HG02763 (cell line): ENCODE data around the gene CFAP97D2.
"Not testable (repeated sequence)": the region's sequence is repeated elsewhere in the genome, so short reads cannot be mapped to it uniquely, and the experiment has no call there.

ENCODE experiments used
- ATAC-seq: cut with Tn5 transposase; IDR thresholded peaks from one replicate; pipeline ENCODE4 v1.9.1; 2021; ENCODE audit warnings: mild to moderate bottlenecking, moderate library complexity; ENCODE audit not compliant: unreplicated experiment

CFAP97D2 gene

DNA sequence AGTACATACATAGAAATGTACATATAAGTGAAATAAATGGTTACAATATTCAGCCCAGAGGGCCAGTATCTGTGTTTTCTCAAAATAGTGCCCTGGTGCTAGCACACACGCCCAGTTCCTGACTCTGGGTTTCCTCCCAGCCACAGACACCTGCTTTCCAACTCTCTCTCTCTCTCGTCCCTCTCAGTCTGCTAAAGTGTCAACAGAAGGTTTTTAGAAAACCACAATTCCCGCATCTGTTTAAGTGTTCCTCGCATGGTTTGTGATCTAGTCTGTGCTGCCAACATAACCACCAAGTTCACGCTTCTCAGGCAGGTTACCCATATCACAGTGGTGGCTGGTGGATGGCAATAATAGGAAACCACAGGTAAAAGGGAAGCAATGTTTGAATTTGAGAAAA, 84.5 kb downstream of the CFAP97D2 start:
- ATAC-seq: no peak

DNA sequence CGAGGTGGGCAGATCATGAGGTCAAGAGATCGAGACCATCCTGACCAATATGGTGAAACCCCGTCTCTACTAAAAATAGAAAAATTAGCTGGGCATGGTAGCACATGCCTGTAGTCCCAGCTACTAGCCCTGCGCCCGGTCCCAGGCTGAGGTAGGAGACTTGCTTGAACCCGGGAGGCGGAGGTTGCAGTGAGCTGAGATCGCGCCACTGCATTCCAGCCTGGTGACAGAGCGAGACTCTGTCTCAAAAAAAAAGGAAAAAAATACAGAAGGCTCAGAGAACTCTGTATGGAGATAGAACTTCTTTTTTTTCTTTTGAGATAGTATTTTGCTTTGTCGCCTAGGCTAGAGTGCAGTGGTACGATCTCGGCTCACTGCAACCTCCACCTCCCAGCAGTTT, 85.3 kb downstream of the CFAP97D2 start:
- ATAC-seq: not testable (repeated sequence)

DNA sequence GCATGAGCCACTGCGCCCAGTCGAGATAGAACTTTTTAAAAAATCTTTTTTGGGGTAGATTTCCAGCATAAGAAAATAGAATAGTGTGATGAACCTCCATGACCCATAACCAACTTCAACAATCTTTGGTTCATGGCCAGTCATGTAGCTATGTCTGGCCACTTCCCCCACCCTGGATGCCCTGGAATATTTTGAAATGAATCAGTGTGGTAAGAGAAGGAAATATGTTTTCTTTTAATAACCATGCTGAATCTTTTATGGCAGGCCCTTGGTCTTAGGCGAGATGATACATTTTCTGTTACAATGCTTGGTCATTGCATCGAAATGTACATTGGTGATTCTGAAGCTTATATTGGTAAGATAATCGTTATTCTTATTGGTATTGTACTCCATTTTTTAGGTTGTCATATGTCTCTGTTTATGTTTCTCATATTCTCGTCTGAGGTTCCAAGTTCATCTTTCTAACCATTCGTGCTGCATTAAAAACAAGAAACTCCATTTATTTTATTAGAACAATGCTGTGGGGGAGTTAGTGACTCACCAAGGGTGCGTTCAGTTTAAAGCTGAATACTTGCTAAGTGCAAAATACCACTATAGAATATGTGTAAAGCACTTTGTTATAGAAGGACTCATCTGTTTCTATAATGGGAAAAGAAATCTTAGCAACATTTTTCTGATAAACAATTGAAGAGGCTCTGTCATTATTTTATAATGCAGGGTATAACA, 86.0 kb downstream of the CFAP97D2 start:
- ATAC-seq: no peak

DNA sequence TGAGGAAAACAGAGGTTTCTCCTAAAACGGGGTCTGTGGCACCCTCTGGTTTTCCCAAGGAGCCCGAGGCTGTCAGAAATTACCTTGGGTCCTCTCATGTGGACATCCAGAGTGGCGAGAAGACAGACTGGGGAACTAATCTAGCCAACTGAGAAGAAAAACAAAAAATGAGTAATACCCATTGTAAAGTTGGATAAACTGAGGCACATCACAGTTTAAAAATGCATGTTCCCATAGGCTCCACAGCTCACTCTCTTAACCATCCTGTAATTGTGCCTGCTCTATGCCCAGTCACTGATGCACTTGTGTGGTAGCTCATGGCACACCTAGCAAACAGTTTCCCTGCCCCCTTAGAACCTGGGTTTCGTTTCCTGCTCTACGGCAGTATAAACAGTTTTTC, 87.2 kb downstream of the CFAP97D2 start:
- ATAC-seq: no peak

DNA sequence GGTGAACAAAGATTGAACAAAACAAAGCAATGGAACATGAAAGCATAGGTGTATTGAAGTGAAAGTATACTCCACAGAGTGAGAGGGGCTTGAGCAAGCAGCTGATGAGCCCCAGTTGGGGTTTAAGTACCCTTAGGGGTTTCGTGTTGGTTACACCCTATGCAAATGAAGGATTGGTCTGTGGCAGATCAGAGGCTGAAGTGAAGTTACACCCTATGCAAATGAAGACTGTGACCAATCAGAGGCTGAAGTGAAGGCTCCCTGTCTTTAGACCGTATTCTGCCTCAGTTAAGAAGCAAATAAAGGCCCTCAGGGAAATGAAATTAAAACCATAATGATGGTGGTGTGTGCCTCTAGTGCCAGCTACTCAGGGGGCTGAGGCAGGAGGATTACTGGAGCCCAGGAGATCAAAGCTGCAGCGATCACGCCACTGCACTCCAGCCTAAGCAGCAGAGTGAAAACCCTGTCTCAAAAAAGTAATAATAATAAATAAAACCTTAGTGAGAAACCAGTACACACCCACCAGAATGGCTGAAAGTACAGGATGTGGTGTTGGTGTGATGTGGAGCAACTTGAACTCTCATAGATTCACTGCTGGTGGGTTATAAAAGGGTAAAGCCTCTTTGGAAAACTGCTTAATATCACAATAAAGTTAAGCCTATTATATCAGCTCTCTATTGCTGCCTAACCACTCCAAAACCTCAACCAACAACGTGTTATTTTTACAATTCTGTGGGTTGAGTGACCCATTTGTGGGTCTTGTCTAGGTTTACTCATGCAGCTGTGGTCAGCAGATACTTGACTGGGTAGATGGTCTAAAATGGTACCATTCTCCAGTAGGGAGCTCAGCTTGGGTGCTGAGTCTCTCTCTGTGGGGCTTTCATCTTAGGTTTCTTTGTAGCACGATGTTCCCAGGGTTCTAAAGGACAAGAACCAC, 89.6 kb downstream of the CFAP97D2 start:
- ATAC-seq: no peak

DNA sequence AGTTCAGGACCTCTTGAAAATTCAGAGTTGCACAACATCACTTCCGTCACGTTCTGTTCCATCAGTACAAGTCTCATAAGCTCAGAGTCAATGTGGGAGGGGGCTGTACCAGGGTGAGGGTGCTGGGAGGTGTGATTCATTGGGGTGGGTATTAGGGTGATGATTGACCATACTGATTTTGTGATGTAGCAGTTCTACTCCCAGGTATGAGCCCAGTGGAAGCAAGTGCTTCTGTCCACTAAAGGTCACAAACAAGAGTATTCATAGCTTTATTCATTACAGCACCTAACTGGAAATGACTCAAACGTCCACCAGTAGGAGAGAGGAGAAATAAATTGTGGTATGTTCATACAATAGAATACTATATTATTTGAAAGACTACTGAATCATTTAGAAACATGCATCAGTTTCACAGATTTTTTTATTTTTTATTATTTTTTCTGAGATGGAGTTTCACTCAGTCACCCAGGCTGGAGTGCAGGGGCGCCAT, 90.3 kb downstream of the CFAP97D2 start:
- no peak for ATAC-seq
